ENCODE results near the gene TNRC6A. TPM values are rescaled to one million over a fixed set of nuclear protein-coding genes. Genes with fewer than 3 reads are reported as not detected.

Gene TNRC6A
- total and polyA plus RNA-seq, 9 of the 15 experiments (the other 6 are each of a cell fraction or from before 2014, with no cell fraction given): 3.4 to 32.1 (median 26.6) TPM

GRCh38 chr16:24692854-24693253 is 36.6 kb upstream of the TNRC6A start:
- DNase-seq (ENCODE audit: extremely low read depth in 1 of 4, low spot score in 3 of 4) (no peak), FAIRE-seq (no peak), ATAC-seq (no peak)
- ChIA-PET CTCF (ENCODE audit: low intra/inter-chr PET ratio) (no interaction called here), POLR2A (interaction anchor here (1.0 to 1.2 kb wide), 2 partner anchors 8 to 11 kb away, joined by 3 read pairs; no protein-coding TSS in a partner anchor)
- 0% methylated on average over 7 of the region's 7 CpGs for WGBS (ENCODE audit: insufficient coverage, low coverage, missing lambda C conversion rate)
- Histone ChIP-seq H2AFZ (ENCODE audit: low read depth, low read length) (no peak overlapping the region), H3K79me2 (ENCODE audit: control insufficient read depth, insufficient read depth, low read length) (no peaks in the 10 kb centered on the region), H3K9ac (ENCODE audit: insufficient read depth in 1 of 2, low read depth in 2 of 2, low read length in 2 of 2) (no peak overlapping the region), H3K4me2 (ENCODE audit: insufficient read depth, low read length) (no peak overlapping the region), H3K4me1 (replicated peaks in 1 of 2; ENCODE audit: control insufficient read depth in 2 of 2, insufficient read depth in 2 of 2, low read length in 2 of 2) (no peaks in the 10 kb centered on the region), H3K36me3 (ENCODE audit: control insufficient read depth, insufficient read depth, low read length) (no peaks in the 10 kb centered on the region), H3K9me1 (ENCODE audit: control insufficient read depth, insufficient read depth, low read length) (no peaks in the 10 kb centered on the region), H3K4me3 (no peak overlapping the region), H3K9me3 (replicated peaks; ENCODE audit: control insufficient read depth, insufficient read depth, low read depth, low read length) (no peaks in the 10 kb centered on the region; the same call in 1 of the 2 replicates), H4K20me1 (replicated peaks; ENCODE audit: control insufficient read depth, insufficient read depth, low read length) (no peaks in the 10 kb centered on the region), H3K27me3 (ENCODE audit: control insufficient read depth in 2 of 2, insufficient read depth in 2 of 2, low read length in 2 of 2) (peaks cover 2 to 6% of the 10 kb centered on the region in 2 experiments; a peak in 3 of 5 replicates), H3K27ac (ENCODE audit: extremely low read depth, low read depth, low read length) (no peak overlapping the region)
- no peak for TF ChIP-seq HMGN3 (IDR thresholded peaks at IDR 0.05; ENCODE audit: borderline replicate concordance, extremely low read depth, insufficient read length, low read depth, low read length)
- TF ChIP-seq ZNF668 (CRISPR knock-in tag; IDR thresholded peaks at IDR 0.05): no peak
- in situ Hi-C loops (cut with MboI): no loop called here
- no TSS peak for BruUV-seq (replicated peaks)
- intact Hi-C loops (cut with micrococcal nuclease): no loop called here

GRCh38 chr16:24694931-24695330 is 34.5 kb upstream of the TNRC6A start:
- no peaks in the 10 kb centered on the region for H3K4me1 ChIP-seq (replicated peaks in 1 of 2; ENCODE audit: control insufficient read depth in 2 of 2, insufficient read depth in 2 of 2, low read length in 2 of 2)
- DNase-seq (ENCODE audit: extremely low read depth in 1 of 4, low spot score in 3 of 4) (no peak), ATAC-seq (no peak), FAIRE-seq (no peak)
- ChIA-PET POLR2A (interaction anchor here (0.9 to 1.0 kb wide), 2 partner anchors 13 to 154 kb away, joined by 3 to 5 read pairs; no protein-coding TSS in a partner anchor), CTCF (ENCODE audit: low intra/inter-chr PET ratio) (no interaction called here)
- in situ Hi-C loops (cut with MboI) (no loop called here), intact Hi-C loops (cut with micrococcal nuclease) (no loop called here)
- no peak overlapping the region for H3K4me3 ChIP-seq
- no peaks in the 10 kb centered on the region for H3K9me1 ChIP-seq (ENCODE audit: control insufficient read depth, insufficient read depth, low read length)
- H3K27me3 ChIP-seq (ENCODE audit: control insufficient read depth in 2 of 2, insufficient read depth in 2 of 2, low read length in 2 of 2): peaks cover 0 to 2% of the 10 kb centered on the region in 2 experiments; a peak in 2 of 5 replicates
- H4K20me1 ChIP-seq (replicated peaks; ENCODE audit: control insufficient read depth, insufficient read depth, low read length): no peaks in the 10 kb centered on the region
- TF ChIP-seq DEAF1 (CRISPR knock-in tag; IDR thresholded peaks at IDR 0.05) (no peak), CC2D1A (IDR thresholded peaks at IDR 0.05) (no peak), MAFG (tag; conservative IDR thresholded peaks at IDR 0.05) (no peak), GABPB2 (CRISPR knock-in tag; conservative IDR thresholded peaks at IDR 0.05) (no peak), CHCHD3 (CRISPR knock-in tag; IDR thresholded peaks at IDR 0.05) (no peak), BCL6 (CRISPR knock-in tag; IDR thresholded peaks at IDR 0.05) (no peak), POLR2G (IDR thresholded peaks at IDR 0.05; ENCODE audit: low read depth, low read length) (no peak), ETV5 (CRISPR knock-in tag; IDR thresholded peaks at IDR 0.05; ENCODE audit: low read depth) (no peak)
- no peaks in the 10 kb centered on the region for H3K79me2 ChIP-seq (ENCODE audit: control insufficient read depth, insufficient read depth, low read length)
- no peak overlapping the region for H3K4me2 ChIP-seq (ENCODE audit: insufficient read depth, low read length)
- no peaks in the 10 kb centered on the region for H3K36me3 ChIP-seq (ENCODE audit: control insufficient read depth, insufficient read depth, low read length)
- no peaks in the 10 kb centered on the region; the same call in 1 of the 2 replicates for H3K9me3 ChIP-seq (replicated peaks; ENCODE audit: control insufficient read depth, insufficient read depth, low read depth, low read length)
- H3K9ac ChIP-seq (ENCODE audit: insufficient read depth in 1 of 2, low read depth in 2 of 2, low read length in 2 of 2): no peak overlapping the region
- 15% methylated on average over 5 of the region's 5 CpGs for WGBS (ENCODE audit: insufficient coverage, low coverage, missing lambda C conversion rate)
- H2AFZ ChIP-seq (ENCODE audit: low read depth, low read length): no peak overlapping the region
- BruUV-seq (replicated peaks): no TSS peak
- no peak overlapping the region for H3K27ac ChIP-seq (ENCODE audit: extremely low read depth, low read depth, low read length)
